ENCODE data around the gene SELPLG. TPM values are rescaled to one million over a fixed set of nuclear protein-coding genes. Genes with fewer than 3 reads are reported as not detected.
"Not testable (repeated sequence)": the region's sequence is repeated elsewhere in the genome, so short reads cannot be mapped to it uniquely, and the experiment has no call there.

The SELPLG gene
- total and polyA plus RNA-seq, 3 donors from 2014 or later: 1.1 to 10.4 (median 2.7) TPM

DNA sequence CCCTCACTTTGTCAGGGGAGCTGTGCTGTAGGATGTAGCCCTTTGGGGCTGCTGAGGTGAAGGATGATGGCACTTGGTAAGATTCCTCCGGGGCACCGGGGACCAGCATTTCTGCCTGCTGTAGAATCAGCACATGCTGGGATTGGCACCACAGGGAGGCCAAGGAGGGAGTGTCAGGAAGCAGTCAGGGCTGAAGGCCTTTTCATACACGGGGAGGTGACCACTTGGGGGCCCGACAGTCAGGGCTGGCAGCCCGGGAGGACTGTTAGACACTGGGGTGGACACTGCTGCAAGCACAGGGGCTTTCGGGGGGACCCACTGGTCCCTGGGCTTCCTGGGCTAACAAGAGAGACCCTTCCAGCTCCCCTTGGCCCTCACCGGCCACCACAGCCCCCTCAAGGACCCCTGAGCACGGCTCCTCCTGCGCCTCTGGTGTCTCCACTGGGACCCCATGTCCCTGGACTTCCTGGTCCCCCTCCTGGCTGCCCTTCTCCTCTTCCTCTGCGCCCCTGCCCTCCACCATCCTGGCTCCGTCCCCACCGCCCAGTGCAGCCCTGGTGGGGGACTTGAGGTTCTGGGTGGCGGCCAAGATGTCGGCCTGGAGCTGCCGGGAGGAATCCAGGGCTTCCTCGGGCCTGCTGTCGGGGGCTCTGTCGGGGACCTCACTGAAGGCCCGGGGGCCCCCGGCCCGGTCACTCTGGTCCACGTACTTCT is 42.3 kb downstream of the SELPLG start:
- no peak overlapping the region for H3K27ac ChIP-seq
- intact Hi-C loops (cut with DNase I; ENCODE audit: low total_unique reads): no loop called here
- WGBS, 2 donors: 89 to 90% methylated on average over 9 to 22 of the region's 22 CpGs
- H3K27me3 ChIP-seq: no peaks in the 10 kb centered on the region
- H3K9me3 ChIP-seq: no peaks in the 10 kb centered on the region
- no peak overlapping the region for H3K4me3 ChIP-seq
- DNase-seq: no peak
- no peak for TF ChIP-seq POLR2A (IDR thresholded peaks at IDR 0.05)
- TF ChIP-seq, protein P1, sequence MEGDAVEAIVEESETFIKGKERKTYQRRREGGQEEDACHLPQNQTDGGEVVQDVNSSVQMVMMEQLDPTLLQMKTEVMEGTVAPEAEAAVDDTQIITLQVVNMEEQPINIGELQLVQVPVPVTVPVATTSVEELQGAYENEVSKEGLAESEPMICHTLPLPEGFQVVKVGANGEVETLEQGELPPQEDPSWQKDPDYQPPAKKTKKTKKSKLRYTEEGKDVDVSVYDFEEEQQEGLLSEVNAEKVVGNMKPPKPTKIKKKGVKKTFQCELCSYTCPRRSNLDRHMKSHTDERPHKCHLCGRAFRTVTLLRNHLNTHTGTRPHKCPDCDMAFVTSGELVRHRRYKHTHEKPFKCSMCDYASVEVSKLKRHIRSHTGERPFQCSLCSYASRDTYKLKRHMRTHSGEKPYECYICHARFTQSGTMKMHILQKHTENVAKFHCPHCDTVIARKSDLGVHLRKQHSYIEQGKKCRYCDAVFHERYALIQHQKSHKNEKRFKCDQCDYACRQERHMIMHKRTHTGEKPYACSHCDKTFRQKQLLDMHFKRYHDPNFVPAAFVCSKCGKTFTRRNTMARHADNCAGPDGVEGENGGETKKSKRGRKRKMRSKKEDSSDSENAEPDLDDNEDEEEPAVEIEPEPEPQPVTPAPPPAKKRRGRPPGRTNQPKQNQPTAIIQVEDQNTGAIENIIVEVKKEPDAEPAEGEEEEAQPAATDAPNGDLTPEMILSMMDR (IDR thresholded peaks at IDR 0.05): no peak
- H3K4me1 ChIP-seq: peaks cover 5% of the 10 kb centered on the region
- H3K36me3 ChIP-seq (ENCODE audit: low read depth, missing control alignments): no peaks in the 10 kb centered on the region

DNA sequence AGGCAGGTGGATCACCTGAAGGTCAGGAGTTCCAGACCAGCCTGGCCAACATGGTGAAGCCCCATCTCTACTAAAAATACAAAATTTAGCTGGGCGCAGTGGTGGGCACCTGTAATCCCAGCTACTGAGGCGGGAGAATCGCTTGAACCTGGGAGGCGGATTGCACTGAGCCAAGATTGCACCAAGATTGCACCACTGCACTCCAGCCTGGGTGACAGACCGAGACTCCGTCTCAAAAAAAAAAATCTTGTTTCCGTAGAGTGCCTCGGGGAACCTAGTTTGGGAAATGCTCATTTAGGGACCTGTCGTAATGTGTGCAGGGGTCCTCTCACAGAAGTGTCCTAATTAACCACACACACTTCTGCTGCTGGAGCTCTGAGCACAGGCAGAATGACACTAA is 43.2 kb downstream of the SELPLG start:
- DNase-seq; H3K36me3 ChIP-seq (ENCODE audit: low read depth, missing control alignments); H3K27me3 ChIP-seq; intact Hi-C loops (cut with DNase I; ENCODE audit: low total_unique reads); H3K27ac ChIP-seq; H3K4me1 ChIP-seq; H3K4me3 ChIP-seq; H3K9me3 ChIP-seq: not testable (repeated sequence)
- 97% methylated on average over 9 of the region's 9 CpGs for WGBS, 2 donors

DNA sequence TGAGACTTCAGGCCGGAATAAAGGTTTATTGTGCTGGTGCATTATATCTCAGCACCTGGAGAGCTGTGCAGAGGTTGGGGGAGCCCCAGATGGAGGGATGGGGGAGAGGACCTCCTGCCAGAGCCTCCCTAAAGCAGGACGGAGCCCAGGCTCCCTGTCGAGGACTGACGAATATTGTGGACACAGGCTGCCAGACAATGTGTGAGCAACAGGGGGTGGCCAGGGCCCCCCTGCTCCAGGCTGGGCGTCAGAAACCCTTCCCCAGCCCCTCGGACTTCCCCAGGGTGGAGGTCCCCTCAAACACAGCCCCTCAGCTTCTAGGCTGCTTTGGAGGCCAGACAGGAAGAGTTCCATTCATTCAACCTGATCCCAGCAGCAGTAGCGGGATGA is 43.9 kb downstream of the SELPLG start:
- H3K4me3 ChIP-seq: no peak overlapping the region
- no peaks in the 10 kb centered on the region for H3K27me3 ChIP-seq
- no peak for TF ChIP-seq POLR2A (IDR thresholded peaks at IDR 0.05)
- TF ChIP-seq, protein P1 (IDR thresholded peaks at IDR 0.05): no peak
- H3K27ac ChIP-seq: no peak overlapping the region
- WGBS, 2 donors: 84 to 97% methylated on average over 7 of the region's 7 CpGs
- H3K36me3 ChIP-seq (ENCODE audit: low read depth, missing control alignments): no peaks in the 10 kb centered on the region
- no peaks in the 10 kb centered on the region for H3K9me3 ChIP-seq
- no peak for DNase-seq
- intact Hi-C loops (cut with DNase I; ENCODE audit: low total_unique reads): no loop called here
- H3K4me1 ChIP-seq: peaks cover 5% of the 10 kb centered on the region

DNA sequence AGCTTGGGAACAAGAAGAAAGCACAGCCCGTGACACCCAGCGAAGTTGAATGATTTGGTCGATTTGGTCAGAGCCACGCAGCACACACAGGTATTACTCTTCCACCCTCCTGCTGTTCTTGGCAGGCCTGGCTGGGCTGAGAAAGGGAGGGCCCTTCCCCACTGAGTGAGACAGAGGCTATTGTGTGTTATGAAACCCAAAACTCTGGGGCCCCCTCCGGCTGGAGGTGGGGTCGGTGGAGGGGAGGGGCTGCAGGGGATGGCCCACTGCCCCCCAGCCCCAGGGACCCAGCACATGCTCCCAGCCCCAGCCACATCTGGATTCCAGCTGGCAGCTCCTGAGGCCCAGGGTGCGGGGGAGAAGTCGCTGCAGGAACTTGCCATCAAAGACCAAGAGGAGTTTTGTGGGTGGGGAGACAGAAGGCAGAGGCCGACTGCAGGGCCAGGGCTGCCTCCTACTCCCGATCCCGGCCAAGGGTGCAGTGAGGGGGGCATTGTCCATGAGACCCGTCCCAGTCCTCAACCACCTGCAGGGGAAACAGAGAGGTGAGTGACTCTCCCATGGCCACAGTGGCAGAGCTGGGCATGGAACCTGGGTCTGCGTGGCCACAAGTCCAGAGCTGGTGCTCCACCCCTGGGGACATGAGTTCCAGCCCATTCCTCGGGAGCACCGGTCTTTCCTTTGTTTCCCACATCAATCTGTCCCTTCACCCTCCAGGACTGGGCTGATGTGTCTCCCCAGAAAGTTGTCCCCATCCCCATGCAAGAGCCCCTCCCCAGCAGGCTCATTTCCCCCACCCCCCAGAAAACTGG is 44.5 kb downstream of the SELPLG start:
- Histone ChIP-seq H3K27me3 (no peaks in the 10 kb centered on the region), H3K27ac (no peak overlapping the region), H3K36me3 (ENCODE audit: low read depth, missing control alignments) (no peaks in the 10 kb centered on the region), H3K4me3 (no peak overlapping the region), H3K4me1 (peaks cover 5% of the 10 kb centered on the region), H3K9me3 (no peaks in the 10 kb centered on the region)
- no peak for TF ChIP-seq POLR2A (IDR thresholded peaks at IDR 0.05)
- TF ChIP-seq, protein P1 (IDR thresholded peaks at IDR 0.05): no peak
- 30 to 43% methylated on average over 9 to 15 of the region's 15 CpGs for WGBS, 2 donors
- intact Hi-C loops (cut with DNase I; ENCODE audit: low total_unique reads): no loop called here
- DNase-seq: no peak

DNA sequence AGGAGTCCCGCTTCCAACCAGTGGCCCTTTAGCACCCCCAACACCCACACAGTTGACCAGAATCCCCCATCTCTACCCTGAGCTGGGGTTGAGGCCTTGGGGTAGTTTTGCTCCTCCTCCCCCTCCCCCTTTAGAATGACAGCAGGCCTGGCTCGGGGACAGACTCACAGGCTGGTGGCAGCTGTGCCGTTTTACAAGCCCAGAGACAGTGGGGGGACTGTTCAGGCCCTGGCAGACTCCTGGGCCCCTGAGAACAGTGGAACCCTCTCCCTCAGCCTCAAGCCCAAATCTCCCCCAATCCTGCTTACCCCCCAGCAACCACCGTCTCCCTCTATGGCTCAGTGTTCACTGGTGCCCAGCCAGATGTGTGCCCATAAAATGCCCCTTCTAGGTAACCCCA is 45.9 kb downstream of the SELPLG start:
- intact Hi-C loops (cut with DNase I; ENCODE audit: low total_unique reads): no loop called here
- Histone ChIP-seq H3K27ac (no peak overlapping the region), H3K4me1 (peaks cover 8% of the 10 kb centered on the region), H3K36me3 (ENCODE audit: low read depth, missing control alignments) (no peaks in the 10 kb centered on the region), H3K9me3 (no peaks in the 10 kb centered on the region), H3K4me3 (no peak overlapping the region), H3K27me3 (no peaks in the 10 kb centered on the region)
- no peak for DNase-seq
- WGBS, 2 donors: 67 to 85% methylated on average over 4 of the region's 4 CpGs
- no peak for TF ChIP-seq POLR2A (IDR thresholded peaks at IDR 0.05)
- TF ChIP-seq, protein P1 (IDR thresholded peaks at IDR 0.05): no peak

Measured in testis (tissue), 3 donors.